GM06990 (cell line): Measurements from ENCODE around the gene HEXIM1.

Experiments used
- DNase-seq: peaks from one replicate; pipeline ENCODE4 v3.0.0-alpha.2; 2011; ENCODE audit not compliant: insufficient read length; ENCODE audit errors: extremely low read depth
- H3K27me3 ChIP-seq: replicated peaks from 2 replicates; pipeline ENCODE4 v1.6.0; 2011; ENCODE audit warnings: low read length; ENCODE audit not compliant: control insufficient read depth, insufficient read depth
- H3K36me3 ChIP-seq: 2 replicates; pipeline ENCODE4 v1.5.1; 2011; ENCODE audit warnings: low read length; ENCODE audit not compliant: control insufficient read depth, insufficient read depth
- H3K4me3 ChIP-seq: replicated peaks from 2 replicates; pipeline ENCODE4 v1.5.1; 2011; ENCODE audit warnings: low read depth, mild to moderate bottlenecking, control low read depth, low read length
- TF ChIP-seq, protein P1 (sequence below): IDR thresholded peaks from 2 replicates; pipeline ENCODE4 v1.5.1; 2011; ENCODE audit warnings: low read length, control low read depth, mild to moderate bottlenecking, inconsistent platforms; ENCODE audit not compliant: insufficient read depth, poor library complexity, severe bottlenecking

HEXIM1 gene

DNA sequence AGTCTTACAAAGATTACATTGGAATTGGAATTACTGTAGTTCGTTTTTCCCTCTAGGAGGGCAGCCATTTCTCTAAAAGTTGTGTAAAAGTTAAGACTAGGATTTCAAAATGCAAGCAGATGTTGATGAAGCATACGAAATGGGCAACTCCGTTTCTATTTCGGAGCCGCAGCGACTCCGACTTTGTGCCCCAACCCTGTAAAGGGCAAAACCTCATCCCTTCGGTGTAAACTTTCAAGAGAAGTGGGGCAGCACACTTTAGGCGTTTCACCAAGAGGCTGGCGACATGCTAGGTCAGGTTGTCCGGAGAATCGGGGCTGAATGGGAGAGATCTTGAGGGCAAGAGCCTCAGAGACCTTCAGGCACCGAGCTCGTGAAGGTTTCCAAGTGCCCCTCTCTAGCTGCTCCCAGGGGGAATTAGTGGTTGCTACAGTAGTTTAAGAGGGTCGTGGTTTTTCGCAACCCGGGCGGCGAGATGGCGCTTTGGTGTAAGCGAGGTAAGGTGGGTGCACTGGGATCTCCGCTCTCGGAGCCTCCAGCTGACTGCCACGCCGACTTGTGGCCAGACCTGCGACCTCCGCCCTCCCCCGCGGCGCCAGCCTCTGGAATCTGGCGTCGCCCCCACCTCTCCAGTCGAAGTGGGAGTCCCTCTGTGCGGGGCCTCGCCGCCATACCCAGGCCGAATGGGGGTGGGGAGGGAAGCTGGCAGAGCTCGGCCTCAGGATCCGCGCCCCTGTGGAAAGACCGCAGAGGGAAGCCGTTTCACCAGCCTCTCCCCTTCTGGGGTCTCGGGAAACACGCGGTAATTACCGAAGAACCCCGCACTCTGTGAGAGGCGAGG lies 12.4 kb downstream of the HEXIM1 start:
- Histone ChIP-seq H3K27me3 (no peaks in the 10 kb centered on the region), H3K36me3 (peaks cover 3% of the 10 kb centered on the region; the same call in 1 of the 2 replicates), H3K4me3 (peak overlapping the region; percentile 96)
- no peak for DNase-seq
- TF ChIP-seq, protein P1, sequence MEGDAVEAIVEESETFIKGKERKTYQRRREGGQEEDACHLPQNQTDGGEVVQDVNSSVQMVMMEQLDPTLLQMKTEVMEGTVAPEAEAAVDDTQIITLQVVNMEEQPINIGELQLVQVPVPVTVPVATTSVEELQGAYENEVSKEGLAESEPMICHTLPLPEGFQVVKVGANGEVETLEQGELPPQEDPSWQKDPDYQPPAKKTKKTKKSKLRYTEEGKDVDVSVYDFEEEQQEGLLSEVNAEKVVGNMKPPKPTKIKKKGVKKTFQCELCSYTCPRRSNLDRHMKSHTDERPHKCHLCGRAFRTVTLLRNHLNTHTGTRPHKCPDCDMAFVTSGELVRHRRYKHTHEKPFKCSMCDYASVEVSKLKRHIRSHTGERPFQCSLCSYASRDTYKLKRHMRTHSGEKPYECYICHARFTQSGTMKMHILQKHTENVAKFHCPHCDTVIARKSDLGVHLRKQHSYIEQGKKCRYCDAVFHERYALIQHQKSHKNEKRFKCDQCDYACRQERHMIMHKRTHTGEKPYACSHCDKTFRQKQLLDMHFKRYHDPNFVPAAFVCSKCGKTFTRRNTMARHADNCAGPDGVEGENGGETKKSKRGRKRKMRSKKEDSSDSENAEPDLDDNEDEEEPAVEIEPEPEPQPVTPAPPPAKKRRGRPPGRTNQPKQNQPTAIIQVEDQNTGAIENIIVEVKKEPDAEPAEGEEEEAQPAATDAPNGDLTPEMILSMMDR = peak; percentile 24

DNA sequence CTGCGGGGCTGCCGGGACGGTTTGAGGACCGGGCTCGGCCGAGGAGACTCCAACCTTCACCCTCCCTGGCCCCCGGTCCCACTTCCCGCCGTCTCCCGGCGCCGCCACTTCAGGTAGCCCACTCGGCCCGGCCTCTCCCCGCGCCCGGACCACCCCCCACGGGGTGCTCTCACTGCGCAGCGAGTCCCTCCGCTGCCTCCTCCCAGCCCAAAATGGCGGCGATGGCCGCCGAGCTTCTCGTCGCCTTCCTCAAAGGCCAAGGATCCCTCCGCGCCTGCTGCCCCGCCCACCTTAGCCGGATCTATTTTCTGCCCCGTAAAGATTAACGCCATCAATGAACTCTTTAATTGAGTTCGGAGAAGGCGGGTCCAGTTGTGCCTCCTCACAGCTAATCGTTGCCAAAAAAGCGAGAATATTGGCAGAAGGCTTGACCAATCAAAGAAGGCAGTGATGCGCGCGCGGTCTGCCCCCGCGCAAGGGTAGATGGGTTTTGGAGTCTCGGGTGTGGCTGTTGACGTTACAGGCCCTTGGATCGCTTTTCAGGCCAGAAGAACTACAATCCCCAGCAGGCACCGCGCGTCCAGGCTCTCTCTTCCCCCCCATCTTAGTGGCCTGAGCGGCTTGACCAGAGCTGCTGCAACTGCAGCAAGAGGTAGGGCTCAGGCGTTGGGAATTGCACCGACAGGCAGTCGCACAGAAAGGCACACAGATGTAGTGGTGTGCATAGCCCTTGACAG lies 13.2 kb downstream of the HEXIM1 start, which contains the start of gene HEXIM2:
Gene HEXIM2 (plus strand): TSS at position 588 of the 737 bp plus-strand sequence. CDS start 919 bp downstream, outside the sequence.
- peak within 1 kb of the TSS; percentile 96 for H3K4me3 ChIP-seq
- peaks cover 3% of the 10 kb centered on the region; the same call in 1 of the 2 replicates for H3K36me3 ChIP-seq
- peak; percentile 99 for DNase-seq
- TF ChIP-seq, protein P1 = no peak
- no peaks in the 10 kb centered on the region for H3K27me3 ChIP-seq

DNA sequence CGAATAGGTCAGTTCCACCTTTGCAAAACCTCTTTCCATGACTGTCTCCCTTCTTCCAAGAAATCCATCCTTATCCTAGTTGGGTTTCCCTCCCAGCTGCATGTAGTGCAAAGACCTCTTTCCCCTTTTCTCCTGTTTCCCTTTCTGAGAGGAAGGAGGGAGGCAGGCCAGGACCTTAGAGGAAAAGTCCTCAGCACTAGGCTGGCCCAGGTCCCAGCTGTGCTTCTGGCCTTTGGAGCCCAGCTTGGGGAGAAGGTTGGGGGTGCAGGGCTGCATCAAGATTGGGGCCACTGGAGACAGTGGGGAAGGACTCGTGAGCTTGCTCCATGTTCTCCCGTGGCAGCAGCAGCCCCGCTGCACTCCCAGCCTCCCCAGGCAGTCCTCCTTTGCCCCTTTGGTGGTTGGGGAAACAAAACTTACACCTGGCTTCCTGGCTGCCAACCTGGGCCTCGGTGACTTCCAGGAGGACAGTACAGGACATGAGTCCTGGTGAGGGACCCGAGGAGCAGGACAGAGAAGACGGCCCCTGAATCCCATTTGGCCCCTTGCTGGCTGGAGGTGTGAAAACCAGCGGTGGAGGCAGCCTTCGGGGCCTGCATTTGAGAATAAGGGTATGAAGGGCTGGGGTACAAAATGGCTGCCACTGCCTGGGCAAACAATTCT lies 13.9 kb downstream of the HEXIM1 start:
- no peak for DNase-seq
- TF ChIP-seq, protein P1 = no peak
- peak overlapping the region; percentile 72 for H3K4me3 ChIP-seq
- no peaks in the 10 kb centered on the region for H3K27me3 ChIP-seq
- H3K36me3 ChIP-seq = peaks cover 3% of the 10 kb centered on the region; the same call in 1 of the 2 replicates

DNA sequence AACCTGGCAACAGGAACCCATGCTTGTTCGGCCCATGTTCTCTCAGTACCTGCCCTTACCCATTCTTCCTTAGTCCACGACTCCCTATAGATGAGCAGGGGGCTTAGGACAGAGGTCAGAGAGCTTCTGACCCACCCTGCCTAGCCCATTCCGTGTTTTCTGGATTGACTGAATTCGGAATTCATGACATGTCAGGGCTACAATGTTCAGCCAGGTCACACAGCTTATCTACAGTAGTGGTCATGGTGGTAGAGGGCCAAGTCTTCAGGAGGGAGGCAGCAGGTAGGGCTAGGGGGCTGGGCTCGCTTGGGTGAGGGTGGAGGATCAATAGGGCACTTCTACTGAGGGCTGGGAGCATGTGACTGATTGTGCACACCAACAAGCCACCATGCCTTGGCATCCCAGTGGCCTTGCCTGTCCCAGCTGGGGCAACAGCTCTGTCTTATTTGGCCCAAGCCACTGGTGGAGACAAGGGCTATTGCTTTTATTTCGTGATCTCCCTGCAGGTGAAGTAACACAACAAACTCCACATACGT lies 16.5 kb downstream of the HEXIM1 start:
- Histone ChIP-seq H3K36me3 (peaks cover 5% of the 10 kb centered on the region), H3K4me3 (no peak overlapping the region), H3K27me3 (no peaks in the 10 kb centered on the region)
- DNase-seq = no peak
- TF ChIP-seq, protein P1 = no peak

DNA sequence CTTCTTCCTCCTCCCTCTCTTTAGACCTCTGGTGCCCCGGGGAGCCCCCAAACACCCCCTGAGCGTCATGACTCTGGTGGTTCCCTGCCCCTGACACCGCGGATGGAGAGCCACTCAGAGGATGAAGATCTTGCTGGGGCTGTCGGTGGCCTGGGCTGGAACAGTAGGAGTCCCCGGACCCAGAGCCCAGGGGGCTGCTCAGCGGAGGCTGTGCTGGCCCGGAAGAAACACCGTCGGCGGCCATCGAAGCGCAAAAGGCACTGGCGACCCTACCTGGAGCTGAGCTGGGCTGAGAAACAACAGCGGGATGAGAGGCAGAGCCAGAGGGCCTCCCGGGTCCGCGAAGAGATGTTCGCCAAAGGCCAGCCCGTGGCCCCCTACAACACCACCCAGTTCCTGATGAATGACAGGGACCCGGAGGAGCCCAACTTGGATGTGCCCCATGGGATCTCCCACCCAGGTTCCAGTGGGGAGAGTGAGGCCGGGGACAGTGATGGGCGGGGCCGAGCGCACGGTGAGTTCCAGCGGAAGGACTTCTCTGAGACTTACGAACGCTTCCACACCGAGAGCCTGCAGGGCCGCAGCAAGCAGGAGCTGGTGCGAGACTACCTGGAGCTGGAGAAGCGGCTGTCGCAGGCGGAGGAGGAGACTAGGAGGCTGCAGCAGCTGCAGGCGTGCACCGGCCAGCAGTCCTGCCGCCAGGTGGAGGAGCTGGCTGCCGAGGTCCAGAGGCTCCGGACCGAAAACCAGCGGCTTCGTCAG lies 20.9 kb downstream of the HEXIM1 start:
- H3K36me3 ChIP-seq = peaks cover 5% of the 10 kb centered on the region
- TF ChIP-seq, protein P1 = no peak
- no peak for DNase-seq
- H3K27me3 ChIP-seq = no peaks in the 10 kb centered on the region
- H3K4me3 ChIP-seq = no peak overlapping the region
